GM20431 (cell line): ENCODE results near the gene KLHL6.
"Not testable (repeated sequence)": the region's sequence is repeated elsewhere in the genome, so short reads cannot be mapped to it uniquely, and the experiment has no call there.

Experiments used
- in situ Hi-C: fragments of 300-500 bp; cut with MseI, MboI; formaldehyde crosslinking; loops from one replicate; pipeline ENCODE4 v1.15.0; 2020; ENCODE audit warnings: low sequenced_read_pairs; ENCODE audit not compliant: unreplicated experiment

KLHL6 gene

DNA sequence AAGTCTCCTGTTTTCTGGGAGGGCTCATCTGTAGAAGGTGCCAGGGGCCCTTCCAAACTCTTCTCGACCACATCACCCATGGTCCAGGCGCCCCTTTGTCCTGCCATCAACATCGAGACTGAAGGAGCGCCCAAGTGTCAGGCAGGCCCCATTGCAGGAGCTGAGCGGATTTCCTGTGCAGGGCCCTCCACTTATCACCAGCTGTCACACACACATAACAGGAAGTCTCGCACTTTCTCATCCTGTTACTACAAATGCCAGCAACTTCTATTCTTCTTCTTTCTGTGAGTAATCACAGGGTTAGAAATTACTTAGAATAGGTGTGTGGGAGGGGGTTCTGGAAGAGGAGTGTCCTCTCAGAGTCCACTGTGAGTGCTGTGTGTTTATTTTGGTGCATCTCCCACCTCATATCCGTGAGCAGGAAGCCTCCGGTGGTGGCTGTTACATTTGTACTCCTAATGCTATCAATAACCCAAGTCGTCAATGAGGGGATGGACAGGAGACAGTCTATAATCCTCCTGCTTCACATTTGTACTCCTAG is at the start of gene KLHL6:
Gene KLHL6, minus strand, starts transcription at position 166 of the 541 bp plus-strand sequence. Its CDS starts 53 bp downstream, at position 113.
- in situ Hi-C loops, result no loop called here

DNA sequence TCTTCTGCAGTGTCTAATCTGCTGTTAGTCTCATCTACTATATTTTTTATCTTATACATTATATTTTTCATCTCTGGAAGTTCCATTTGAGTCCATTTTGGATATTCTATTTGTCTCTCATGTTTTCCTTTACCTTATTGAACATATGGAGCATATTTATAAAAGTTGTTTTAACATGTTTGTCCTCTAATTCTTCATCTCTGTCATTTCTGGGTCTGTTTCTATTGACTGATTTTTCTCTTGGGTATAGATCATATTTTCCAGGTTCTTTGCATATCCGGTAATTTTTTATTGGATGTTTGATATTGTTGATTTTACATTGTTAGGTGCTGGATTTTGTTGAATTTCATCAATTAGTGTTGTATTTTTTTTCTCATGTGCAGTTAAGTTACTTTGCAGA is 42.5 kb upstream of the KLHL6 start:
- in situ Hi-C loops, result no loop called here

DNA sequence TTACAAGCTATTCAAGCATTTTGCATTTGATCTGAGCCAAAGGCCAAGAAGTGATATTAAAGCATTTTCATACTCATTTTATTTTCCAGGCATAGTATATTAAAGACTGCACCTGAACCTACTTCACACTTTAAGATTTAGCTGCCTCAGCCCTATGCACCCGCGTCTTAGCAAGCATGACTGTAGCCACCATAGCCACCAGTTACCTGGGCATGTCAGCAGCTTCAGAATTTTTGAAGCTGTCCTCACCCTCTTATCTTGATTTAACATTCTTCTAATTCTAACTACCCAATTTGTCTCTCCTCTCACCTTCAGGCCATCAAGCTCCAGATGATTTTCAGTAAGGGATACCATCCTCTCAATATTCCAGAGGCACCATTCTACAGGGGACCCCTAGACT is 39.1 kb upstream of the KLHL6 start:
- in situ Hi-C loops, result no loop called here

DNA sequence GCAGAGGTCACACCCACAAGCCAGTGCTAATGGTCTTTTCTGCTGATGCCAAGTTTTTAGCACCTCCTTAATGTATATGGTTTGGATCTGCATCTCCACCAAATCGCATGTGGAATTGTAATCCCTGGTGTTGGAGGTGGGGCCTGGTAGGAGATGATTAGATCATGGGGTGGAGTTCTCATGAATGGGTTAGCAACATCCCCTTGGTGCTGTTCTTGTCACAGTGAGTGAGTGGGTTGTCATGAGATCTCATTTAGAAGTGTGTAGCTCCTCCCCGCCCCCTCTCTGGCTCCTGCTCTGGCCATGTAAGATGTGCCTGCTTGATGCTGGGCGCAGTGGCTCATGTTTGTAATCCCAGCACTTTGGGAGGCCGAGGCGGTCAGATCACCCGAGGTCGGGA is 37.3 kb upstream of the KLHL6 start:
- in situ Hi-C loops, result no loop called here

- in situ Hi-C loops, result no loop called here
Measured at GRCh38 chr3:183591881-183592521, 36.5 kb upstream of the KLHL6 start.

DNA sequence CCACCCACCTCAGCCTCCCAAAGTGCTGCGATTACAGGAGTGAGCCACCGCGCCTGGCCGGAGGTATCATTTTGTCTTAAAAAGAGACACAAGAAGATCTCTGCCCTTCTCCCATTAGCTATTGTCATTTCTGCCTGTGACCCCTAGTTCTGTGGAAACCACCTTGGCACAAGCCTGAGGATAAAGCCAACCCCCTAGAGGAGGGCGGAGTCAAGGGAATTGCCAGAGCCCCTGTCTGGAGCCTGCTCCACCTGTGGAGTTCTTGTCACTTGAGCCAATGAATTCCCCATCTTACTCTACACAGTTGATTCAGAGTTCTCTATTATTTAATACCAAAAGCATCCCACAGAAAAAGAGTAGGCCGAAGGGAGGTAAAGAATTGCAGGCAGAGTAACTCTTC is 34.9 kb upstream of the KLHL6 start:
- in situ Hi-C loops, result no loop called here

DNA sequence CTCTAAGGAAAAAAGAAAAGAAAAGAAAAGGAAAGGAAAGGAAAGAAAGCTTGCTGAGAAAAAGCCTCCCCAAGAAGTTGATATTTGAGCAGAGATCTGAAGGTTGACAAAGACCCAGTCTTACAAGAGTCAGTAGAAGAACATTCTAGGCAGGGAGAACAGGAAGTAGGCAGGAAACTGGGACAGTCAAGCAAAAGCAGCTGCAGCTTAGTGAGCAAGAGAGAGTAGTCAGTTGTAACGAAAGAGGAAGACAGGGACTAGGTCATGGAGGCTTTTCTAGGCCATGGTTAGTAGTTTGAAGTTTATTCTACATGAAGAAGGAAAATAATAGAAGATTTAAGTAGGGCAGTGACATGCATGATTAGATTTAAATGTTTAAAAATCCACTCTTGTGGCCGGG is 31.8 kb upstream of the KLHL6 start:
- in situ Hi-C loops, result no loop called here

DNA sequence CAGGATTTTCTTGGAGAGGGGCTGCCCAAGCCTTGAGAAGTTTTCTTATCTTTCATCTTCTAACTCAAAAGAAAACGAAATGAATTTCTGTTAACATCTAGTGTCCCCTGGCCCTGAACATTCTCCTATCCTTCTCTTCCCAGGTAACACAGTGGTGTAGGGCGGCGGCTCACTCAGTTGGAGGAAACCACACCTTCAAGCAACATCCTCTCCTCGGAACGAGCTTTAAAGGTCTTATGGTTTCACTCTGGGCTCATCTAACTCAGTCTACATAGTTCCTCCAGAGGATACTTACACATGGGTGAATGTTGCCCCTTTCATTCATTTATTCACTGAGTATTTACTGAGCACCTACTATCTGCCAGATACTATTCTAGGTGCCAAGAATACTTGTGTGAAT is 31.0 kb upstream of the KLHL6 start:
- in situ Hi-C loops, result no loop called here

- in situ Hi-C loops, result no loop called here
Measured at GRCh38 chr3:183584914-183585280, 29.4 kb upstream of the KLHL6 start.

DNA sequence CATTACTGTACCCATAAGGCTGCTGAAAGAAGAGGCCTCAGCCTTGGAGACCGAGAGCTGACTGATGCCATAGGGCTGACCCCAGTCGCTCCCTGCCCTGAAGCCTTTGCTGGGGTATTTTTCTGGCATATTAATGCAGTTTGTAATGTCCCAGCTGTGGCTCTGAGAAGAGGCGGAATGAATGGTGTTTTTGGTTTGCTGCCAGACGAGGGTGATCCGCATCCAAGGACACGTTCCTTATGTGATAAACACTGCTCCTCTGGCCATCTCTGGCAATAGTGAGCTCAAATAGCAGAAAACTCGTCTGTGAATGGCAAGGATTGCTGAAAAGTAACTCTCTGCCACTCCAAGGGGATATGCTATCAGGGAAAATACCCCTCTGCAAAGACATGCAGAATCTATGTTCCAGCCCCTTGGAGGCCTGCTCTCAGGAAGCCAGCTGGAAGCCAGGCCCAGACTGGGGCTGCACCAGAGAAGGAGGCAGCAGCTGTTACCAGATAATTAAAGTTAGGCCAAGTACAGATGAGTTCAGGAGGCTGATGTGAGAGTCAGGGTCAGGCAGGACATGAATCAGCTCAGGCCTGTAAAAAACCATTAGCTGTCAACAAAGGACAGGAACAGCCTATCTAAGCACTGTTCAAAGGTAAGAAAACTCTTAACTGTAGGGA is 28.9 kb upstream of the KLHL6 start:
- in situ Hi-C loops, result no loop called here

GRCh38 chr3:183583331-183584245 is 28.1 kb upstream of the KLHL6 start:
- in situ Hi-C loops, result no loop called here

DNA sequence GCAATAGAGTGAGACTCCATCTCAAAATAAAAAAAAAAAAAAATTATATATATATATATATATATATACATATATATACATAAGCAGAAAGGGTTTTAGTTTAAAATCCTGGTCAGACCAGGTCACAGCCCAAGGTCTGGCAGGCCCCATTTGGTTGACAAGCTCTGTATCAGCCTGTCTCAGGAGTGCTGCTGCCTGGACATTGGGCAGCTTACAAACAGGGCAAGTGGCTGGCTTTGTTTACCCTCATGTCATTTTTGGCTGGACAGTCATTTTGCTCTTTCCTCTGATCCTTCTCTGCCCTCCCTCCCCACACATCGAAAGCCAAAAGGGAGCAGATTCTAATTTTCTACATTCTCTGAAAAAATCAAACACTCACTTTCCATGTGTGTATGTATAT is 26.7 kb upstream of the KLHL6 start:
- in situ Hi-C loops, result no loop called here

GRCh38 chr3:183581496-183582155 is 26.1 kb upstream of the KLHL6 start:
- in situ Hi-C loops, result no loop called here

- in situ Hi-C loops, result no loop called here
Measured at GRCh38 chr3:183579967-183580900, 24.7 kb upstream of the KLHL6 start.

GRCh38 chr3:183578179-183578578 is 22.7 kb upstream of the KLHL6 start:
- in situ Hi-C loops, result no loop called here

GRCh38 chr3:183577346-183577745 is 21.8 kb upstream of the KLHL6 start:
- in situ Hi-C loops, result no loop called here

DNA sequence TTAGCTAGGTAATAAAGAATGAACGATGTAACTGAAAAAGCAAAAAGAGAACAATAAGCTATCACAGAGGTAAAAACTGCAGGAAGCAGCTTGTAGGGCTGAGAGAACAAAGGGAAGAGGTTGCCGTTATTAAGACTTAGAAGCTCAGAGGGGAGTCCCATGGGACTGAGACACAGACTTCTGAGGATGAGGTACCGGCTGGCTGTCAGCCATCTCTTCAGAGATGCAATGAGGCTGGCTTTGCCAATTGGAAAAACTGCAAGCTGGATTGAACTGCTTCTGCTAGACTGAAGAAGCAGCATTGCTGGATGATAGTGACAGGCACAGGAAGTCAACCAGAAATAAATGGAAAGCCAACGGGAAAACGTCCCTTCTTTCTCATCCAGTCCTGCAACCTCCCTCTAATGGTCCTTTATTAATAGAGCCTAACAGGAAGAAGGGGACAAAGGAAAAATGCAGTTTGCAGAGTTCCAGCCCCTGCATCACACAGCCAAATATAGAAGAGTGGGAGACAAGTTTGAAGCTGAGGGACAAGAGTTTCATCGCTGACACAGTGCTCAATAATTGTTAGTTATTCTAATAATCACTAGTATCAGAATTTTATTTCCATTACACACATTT is 21.1 kb upstream of the KLHL6 start:
- in situ Hi-C loops, result no loop called here

DNA sequence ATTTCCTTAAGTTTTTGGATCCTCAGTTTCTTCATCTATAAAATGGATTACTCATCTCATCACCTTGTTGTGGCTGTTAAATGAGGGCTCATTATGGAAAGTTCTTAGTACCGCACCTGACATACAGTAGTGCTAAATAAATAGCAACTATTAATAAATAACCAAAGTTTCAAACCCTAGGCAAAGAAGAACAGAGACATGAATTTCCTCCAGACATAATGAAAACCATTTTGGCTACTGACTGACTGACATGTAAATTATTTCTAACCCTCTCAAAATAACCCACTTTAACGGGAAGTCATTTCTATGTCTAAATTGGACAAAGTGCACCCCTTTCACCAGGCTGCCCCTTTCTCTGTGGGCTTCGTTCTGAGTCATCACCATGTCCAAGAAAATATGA is 17.4 kb upstream of the KLHL6 start:
- in situ Hi-C loops, result no loop called here

- in situ Hi-C loops, result not testable (repeated sequence)
Measured at GRCh38 chr3:183570191-183570590, 14.7 kb upstream of the KLHL6 start.
